Smooth muscle cell (in vitro differentiated cells): ENCODE measurements around the gene NPHP4. TPM values are rescaled to one million over a fixed set of nuclear protein-coding genes. Genes with fewer than 3 reads are reported as not detected.

Experiments used
- DNase-seq: peaks from one replicate; lab custom pipeline; 2025; ENCODE audit not compliant: unreplicated experiment; lab: John Stamatoyannopoulos, UW
- H2AFZ ChIP-seq: fragments of 200-600 bp; sonication (generic); 2 replicates; pipeline ENCODE4 v1.6.0; 2016; ENCODE audit warnings: antibody characterized with exemption, low read depth, mild to moderate bottlenecking
- H3F3A ChIP-seq: fragments of 200-600 bp; sonication (generic); 2 replicates; pipeline ENCODE4 v1.6.0; 2017; ENCODE audit warnings: antibody characterized with exemption, low read depth
- H3K27ac ChIP-seq: fragments of 200-600 bp; sonication (generic); 2 replicates; pipeline ENCODE4 v1.5.1; 2016; ENCODE audit warnings: low read depth, mild to moderate bottlenecking
- H3K27me3 ChIP-seq: fragments of 200-600 bp; sonication (generic); 2 replicates; pipeline ENCODE4 v1.6.1; 2016; ENCODE audit warnings: low read depth, mild to moderate bottlenecking
- H3K36me3 ChIP-seq: fragments of 200-600 bp; sonication (generic); 2 replicates; pipeline ENCODE4 v1.5.1; 2016; ENCODE audit warnings: low read depth
- H3K4me1 ChIP-seq: fragments of 200-600 bp; sonication (generic); 2 replicates; pipeline ENCODE4 v1.5.1; 2016; ENCODE audit warnings: low read depth
- H3K4me2 ChIP-seq: fragments of 200-600 bp; sonication (generic); 2 replicates; pipeline ENCODE4 v1.6.0; 2016; ENCODE audit warnings: mild to moderate bottlenecking
- H3K4me3 ChIP-seq: fragments of 200-600 bp; sonication (generic); 2 replicates; pipeline ENCODE4 v1.5.1; 2016; ENCODE audit warnings: mild to moderate bottlenecking
- H3K79me2 ChIP-seq: fragments of 200-600 bp; sonication (generic); 2 replicates; pipeline ENCODE4 v1.6.0; 2016; ENCODE audit warnings: low read depth, mild to moderate bottlenecking
- H3K9ac ChIP-seq: fragments of 200-600 bp; sonication (generic); 2 replicates; pipeline ENCODE4 v1.6.0; 2016; ENCODE audit warnings: low read depth
- H3K9me3 ChIP-seq: fragments of 200-600 bp; sonication (generic); replicated peaks from 2 replicates; pipeline ENCODE4 v1.5.1; 2016; ENCODE audit warnings: low read depth
- H4K20me1 ChIP-seq: fragments of 200-600 bp; sonication (generic); 2 replicates; pipeline ENCODE4 v1.6.0; 2016; ENCODE audit warnings: low read depth
- WGBS: methylation state at CpG from one replicate; pipeline ENCODE4 v1.1.7; 2016; ENCODE audit warnings: low lambda C conversion rate; 5-methylcytosine and 5-hydroxymethylcytosine counted together
- polyA plus RNA-seq: library from polyadenylated mRNA; unstranded; fragments of >200 nt; fragmentation: Nextera tagmentation; extraction: Ambion mirVana; gene quantifications from 2 replicates; pipeline ENCODE4 v1.2.1, GENCODE V29; 2016
- total RNA-seq: library from RNA; depleted of rRNA; stranded (reverse); fragments of >200 nt; gene quantifications from 2 replicates; pipeline ENCODE4 v1.2.3, GENCODE V29; 2014
- TF ChIP-seq, protein P1 (sequence below): fragments of 200-600 bp; sonication (generic); IDR thresholded peaks from 2 replicates; pipeline ENCODE4 v1.5.1; 2017; ENCODE audit warnings: borderline replicate concordance, mild to moderate bottlenecking, antibody characterized with exemption; ENCODE audit not compliant: insufficient read depth, poor library complexity, severe bottlenecking

The NPHP4 gene
- total and polyA plus RNA-seq, 2 experiments from 2014 or later = 5.4 to 8.4 TPM

DNA sequence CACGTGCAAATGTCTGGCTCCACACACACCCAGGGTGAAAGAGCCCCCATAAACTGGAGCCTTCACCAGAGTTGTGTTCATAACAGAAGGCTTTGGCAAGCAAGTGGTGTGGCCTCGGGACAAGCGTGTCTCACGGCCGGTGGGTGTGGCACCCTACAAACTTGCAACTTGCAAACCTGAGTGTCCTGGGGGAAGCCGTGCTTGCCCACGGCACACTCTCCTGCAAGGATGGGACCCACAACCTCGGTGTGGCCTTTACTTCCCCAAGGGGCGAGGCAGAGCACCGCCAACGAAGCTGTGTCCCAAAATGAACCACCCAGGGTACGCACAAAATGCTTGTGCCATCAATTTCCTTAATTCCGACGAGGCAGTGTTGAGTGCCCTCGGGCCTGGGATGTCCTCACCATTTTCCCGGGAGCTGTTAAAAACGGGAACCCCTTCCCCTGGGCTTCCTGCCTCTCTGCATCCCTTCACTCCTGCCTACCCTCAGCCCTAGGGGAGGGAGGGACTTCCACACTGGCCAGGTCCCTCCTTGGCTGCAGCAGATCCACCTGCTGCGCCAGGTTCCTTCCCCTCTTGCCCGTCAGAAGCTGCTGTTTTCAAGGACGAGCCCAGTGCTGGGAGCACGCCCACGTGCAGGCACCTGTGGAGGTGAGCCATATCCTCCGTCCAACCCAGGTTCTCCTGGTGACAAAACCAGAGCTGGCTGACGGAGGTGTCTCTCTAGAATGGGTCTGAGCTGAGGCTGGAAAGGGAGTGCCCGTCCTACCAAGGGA is 111.4 kb downstream of the NPHP4 start:
- whole genome bisulfite sequencing = 96% methylated on average over 25 of the region's 25 CpGs
- DNase-seq = no peak
- H3K79me2 ChIP-seq = no peaks in the 10 kb centered on the region

DNA sequence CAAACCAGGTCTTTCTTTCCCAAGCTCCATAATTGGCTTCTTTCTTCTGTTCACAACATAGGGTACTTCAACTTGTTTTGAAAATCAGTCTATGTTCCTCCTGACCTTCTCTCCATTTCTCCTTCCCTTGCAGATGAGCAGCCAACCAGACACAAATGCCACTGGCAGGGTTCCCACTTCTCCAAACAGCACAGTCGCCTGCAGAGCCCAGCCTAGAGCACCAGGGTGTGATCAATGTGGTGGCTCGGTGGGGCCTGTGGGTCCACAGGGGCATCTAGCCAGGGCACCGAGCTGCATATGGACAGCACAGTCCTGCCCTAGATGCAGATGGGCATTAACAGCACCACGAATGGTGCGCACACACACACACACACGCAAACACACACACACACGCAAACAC is 112.8 kb downstream of the NPHP4 start:
- Histone ChIP-seq H3K4me3 (no peak overlapping the region), H2AFZ (no peak overlapping the region), H3K9ac (no peak overlapping the region), H4K20me1 (no peaks in the 10 kb centered on the region), H3K9me3 (no peaks in the 10 kb centered on the region), H3K4me1 (no peaks in the 10 kb centered on the region), H3K79me2 (no peaks in the 10 kb centered on the region), H3K36me3 (no peaks in the 10 kb centered on the region), H3K27me3 (no peaks in the 10 kb centered on the region), H3F3A (no peaks in the 10 kb centered on the region), H3K4me2 (no peak overlapping the region), H3K27ac (no peak overlapping the region)
- DNase-seq = no peak
- WGBS = 100% methylated on average over 3 of the region's 7 CpGs
- TF ChIP-seq, protein P1, sequence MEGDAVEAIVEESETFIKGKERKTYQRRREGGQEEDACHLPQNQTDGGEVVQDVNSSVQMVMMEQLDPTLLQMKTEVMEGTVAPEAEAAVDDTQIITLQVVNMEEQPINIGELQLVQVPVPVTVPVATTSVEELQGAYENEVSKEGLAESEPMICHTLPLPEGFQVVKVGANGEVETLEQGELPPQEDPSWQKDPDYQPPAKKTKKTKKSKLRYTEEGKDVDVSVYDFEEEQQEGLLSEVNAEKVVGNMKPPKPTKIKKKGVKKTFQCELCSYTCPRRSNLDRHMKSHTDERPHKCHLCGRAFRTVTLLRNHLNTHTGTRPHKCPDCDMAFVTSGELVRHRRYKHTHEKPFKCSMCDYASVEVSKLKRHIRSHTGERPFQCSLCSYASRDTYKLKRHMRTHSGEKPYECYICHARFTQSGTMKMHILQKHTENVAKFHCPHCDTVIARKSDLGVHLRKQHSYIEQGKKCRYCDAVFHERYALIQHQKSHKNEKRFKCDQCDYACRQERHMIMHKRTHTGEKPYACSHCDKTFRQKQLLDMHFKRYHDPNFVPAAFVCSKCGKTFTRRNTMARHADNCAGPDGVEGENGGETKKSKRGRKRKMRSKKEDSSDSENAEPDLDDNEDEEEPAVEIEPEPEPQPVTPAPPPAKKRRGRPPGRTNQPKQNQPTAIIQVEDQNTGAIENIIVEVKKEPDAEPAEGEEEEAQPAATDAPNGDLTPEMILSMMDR = no peak

More for the DNA sequence above, 111.4 kb downstream of the NPHP4 start:
- H3K9me3 ChIP-seq = no peaks in the 10 kb centered on the region
- H3K4me1 ChIP-seq = no peaks in the 10 kb centered on the region
- no peak overlapping the region for H3K4me3 ChIP-seq
- no peaks in the 10 kb centered on the region for H3K36me3 ChIP-seq
- no peak overlapping the region for H3K4me2 ChIP-seq
- no peak overlapping the region for H2AFZ ChIP-seq
- TF ChIP-seq, protein P1 = no peak
- H4K20me1 ChIP-seq = peaks cover 8% of the 10 kb centered on the region
- H3K27ac ChIP-seq = no peak overlapping the region
- no peak overlapping the region for H3K9ac ChIP-seq
- no peaks in the 10 kb centered on the region for H3F3A ChIP-seq
- H3K27me3 ChIP-seq = no peaks in the 10 kb centered on the region

DNA sequence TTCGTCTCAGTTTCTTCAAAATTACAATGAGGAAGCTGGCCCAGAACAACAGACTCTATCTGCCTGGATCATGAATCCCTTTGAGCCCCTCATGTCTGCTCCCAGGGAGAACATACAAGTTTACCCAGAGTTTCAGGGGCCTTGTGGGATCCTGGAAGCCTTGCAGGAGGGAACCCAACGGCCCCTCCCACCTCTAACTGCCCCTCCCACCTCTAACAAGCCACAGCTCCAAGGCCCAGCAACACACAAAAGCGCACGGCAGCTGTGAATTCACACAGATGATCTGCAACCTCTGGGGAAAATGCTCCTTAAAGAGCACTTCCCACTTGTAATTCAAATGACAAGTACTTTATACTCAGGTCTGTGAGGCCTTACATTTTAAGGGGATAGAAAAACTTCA is 113.3 kb downstream of the NPHP4 start:
- Histone ChIP-seq H3K4me2 (no peak overlapping the region), H3K9ac (no peak overlapping the region), H3K27me3 (no peaks in the 10 kb centered on the region), H3K9me3 (no peaks in the 10 kb centered on the region), H3K79me2 (no peaks in the 10 kb centered on the region), H2AFZ (no peak overlapping the region), H3K4me1 (no peaks in the 10 kb centered on the region), H4K20me1 (no peaks in the 10 kb centered on the region), H3K4me3 (no peak overlapping the region), H3F3A (no peaks in the 10 kb centered on the region), H3K36me3 (no peaks in the 10 kb centered on the region), H3K27ac (no peak overlapping the region)
- no peak for DNase-seq
- 86% methylated on average over 4 of the region's 4 CpGs for WGBS
- TF ChIP-seq, protein P1 = no peak
